GM12878 (cell line): Measurements from ENCODE around the gene C1orf87. TPM values are rescaled to one million over a fixed set of nuclear protein-coding genes. Genes with fewer than 3 reads are reported as not detected.

Experiments used
- ATAC-seq: fragments of 200-7000 bp; cut with Tn5 transposase; 3 replicates; pipeline ENCODE4 v1.9.1; 2020; ENCODE audit warnings: mild to moderate bottlenecking, moderate library complexity
- BruUV-seq: library from RNA; stranded (reverse); fragments of 400-500 nt; replicated peaks from 2 replicates; lab custom pipeline; 2021; lab: Mats Ljungman, UMichigan
- CTCF ChIA-PET: fragments of 300-600 bp; sonication (Branson Sonifier 250); formaldehyde crosslinking; extraction: SDS; loops from one replicate; lab custom pipeline; 2021; ENCODE audit warnings: inconsistent platforms; lab: Yijun Ruan, JAX
- POLR2A ChIA-PET: fragments of 350-600 bp; formaldehyde crosslinking; extraction: SDS; loops from one replicate; lab custom pipeline; 2021; ENCODE audit warnings: inconsistent platforms; lab: Charles Lee
- RAD21 ChIA-PET: fragments of 300-600 bp; sonication (Branson Sonifier 250); formaldehyde crosslinking; loops from one replicate; lab custom pipeline; 2023; ENCODE audit warnings: antibody characterized with exemption; ENCODE audit not compliant: unreplicated experiment; lab: Charles Lee
- SMC1A ChIA-PET: fragments of 300-600 bp; sonication (Branson Sonifier 250); formaldehyde crosslinking; loops from one replicate; lab custom pipeline; 2023; ENCODE audit not compliant: unreplicated experiment, uncharacterized antibody; lab: Charles Lee
- DNase-seq: peaks from one replicate; pipeline ENCODE4 v3.0.0-alpha.2; 2011; ENCODE audit warnings: low read depth, low spot score
- FAIRE-seq: peaks from 3 replicates; lab custom pipeline; 2011; peaks lifted over from hg19 to GRCh38; lab: Jason Lieb, UNC
- H2AFZ ChIP-seq: 2 replicates; pipeline ENCODE4 v1.6.0; 2011; ENCODE audit warnings: low read depth, low read length, control low read depth; ENCODE audit not compliant: control insufficient read depth
- H3K27ac ChIP-seq: 2 replicates; pipeline ENCODE4 v1.5.1; 2011; ENCODE audit warnings: control low read depth; ENCODE audit not compliant: control insufficient read depth, insufficient read depth
- H3K27me3 ChIP-seq, 2 experiments: replicated peaks in 1 of 2; 2 replicates each; pipeline versions ENCODE4 v1.6.0 to v1.6.1; 2011; ENCODE audit warnings: low read length in 1 of 2; ENCODE audit not compliant: control insufficient read depth in 2 of 2, insufficient read depth in 2 of 2
- H3K36me3 ChIP-seq, 2 experiments: 2 replicates each; pipeline ENCODE4 v1.5.1; 2011; ENCODE audit warnings: low read length in 1 of 2; ENCODE audit not compliant: control insufficient read depth in 2 of 2, insufficient read depth in 2 of 2
- H3K4me1 ChIP-seq: 2 replicates; pipeline ENCODE4 v1.6.1; 2011; ENCODE audit warnings: mild to moderate bottlenecking, low read length, moderate library complexity, mixed read lengths; ENCODE audit not compliant: control insufficient read depth, insufficient read depth
- H3K4me2 ChIP-seq: 2 replicates; pipeline ENCODE4 v1.6.0; 2011; ENCODE audit warnings: control low read depth; ENCODE audit not compliant: control insufficient read depth, insufficient read depth
- H3K4me3 ChIP-seq: fragments of 200-600 bp; sonication (generic); 2 replicates; pipeline ENCODE4 v1.5.1; 2016
- H3K79me2 ChIP-seq: 2 replicates; pipeline ENCODE4 v1.6.0; 2011; ENCODE audit warnings: low read length; ENCODE audit not compliant: control insufficient read depth, insufficient read depth
- H3K9ac ChIP-seq: 2 replicates; pipeline ENCODE4 v1.8.0; 2011; ENCODE audit warnings: low read length, control low read depth, mixed read lengths; ENCODE audit not compliant: control insufficient read depth, insufficient read depth
- H3K9me3 ChIP-seq: replicated peaks from 3 replicates; pipeline ENCODE4 v1.5.1; 2011; ENCODE audit warnings: mild to moderate bottlenecking, low read length; ENCODE audit not compliant: control insufficient read depth, insufficient read depth
- H4K20me1 ChIP-seq: 2 replicates; pipeline ENCODE4 v1.6.0; 2011; ENCODE audit not compliant: control insufficient read depth, insufficient read depth
- CUX1 ChIP-seq: IDR thresholded peaks from 2 replicates; pipeline ENCODE4 v1.6.1; 2012; ENCODE audit warnings: improper control_type of control experiment, low read depth, low read length; ENCODE audit not compliant: insufficient replicate concordance
- DPF2 ChIP-seq: fragments of 450-650 bp; IDR thresholded peaks from 2 replicates; pipeline ENCODE4 v1.6.1; 2017; ENCODE audit warnings: mild to moderate bottlenecking
- GATAD2B ChIP-seq: fragments of 450-650 bp; conservative IDR thresholded peaks from 2 replicates; pipeline ENCODE4 v1.6.1; 2017; ENCODE audit warnings: low read depth, mild to moderate bottlenecking, moderate library complexity
- HCFC1 ChIP-seq: fragments of 150-350 bp; IDR thresholded peaks from 2 replicates; pipeline ENCODE4 v1.6.1; 2014; ENCODE audit warnings: low read length
- HDAC6 ChIP-seq: fragments of 200-600 bp; sonication (generic); IDR thresholded peaks from one replicate; pipeline ENCODE4 v1.8.0; 2017; ENCODE audit warnings: antibody characterized with exemption; ENCODE audit not compliant: unreplicated experiment
- MEF2B ChIP-seq: fragments of 450-650 bp; IDR thresholded peaks from 2 replicates; pipeline ENCODE4 v1.6.1; 2018; ENCODE audit warnings: mild to moderate bottlenecking, moderate library complexity; ENCODE audit not compliant: partially characterized antibody, poor library complexity, severe bottlenecking
- PRDM15 ChIP-seq: fragments of 450-650 bp; formaldehyde crosslinking; IDR thresholded peaks from 2 replicates; pipeline ENCODE4 v1.4.0; 2020; ENCODE audit warnings: mild to moderate bottlenecking, moderate library complexity
- RELB ChIP-seq: fragments of 450-650 bp; IDR thresholded peaks from 2 replicates; pipeline ENCODE4 v1.6.1; 2017; ENCODE audit warnings: low read depth, mild to moderate bottlenecking, moderate library complexity
- STAT3 ChIP-seq: IDR thresholded peaks from 2 replicates; pipeline ENCODE4 v1.6.1; 2011; ENCODE audit warnings: low read depth, low read length, improper control_type of control experiment
- SUZ12 ChIP-seq: fragments of 200-600 bp; sonication (generic); IDR thresholded peaks from one replicate; pipeline ENCODE4 v1.6.1; 2018; ENCODE audit warnings: antibody characterized with exemption, mild to moderate bottlenecking; ENCODE audit not compliant: unreplicated experiment
- TCF3 ChIP-seq: IDR thresholded peaks from 2 replicates; pipeline ENCODE4 v1.6.1; 2012; ENCODE audit warnings: low read depth, mild to moderate bottlenecking, low read length, borderline replicate concordance; ENCODE audit not compliant: insufficient read depth
- WRNIP1 ChIP-seq: IDR thresholded peaks from 2 replicates; pipeline ENCODE4 v1.6.1; 2011; ENCODE audit warnings: low read depth, low read length, improper control_type of control experiment, borderline replicate concordance
- ZNF24 ChIP-seq: fragments of 450-650 bp; IDR thresholded peaks from 2 replicates; pipeline ENCODE4 v1.6.1; 2017; ENCODE audit warnings: antibody characterized with exemption, mild to moderate bottlenecking
- ZNF274 ChIP-seq: IDR thresholded peaks from one replicate; pipeline ENCODE4 v1.8.0; 2011; ENCODE audit not compliant: insufficient read length, insufficient read depth
- ZNF384 ChIP-seq: IDR thresholded peaks from 2 replicates; pipeline ENCODE4 v1.6.1; 2012; ENCODE audit warnings: low read depth, mild to moderate bottlenecking, low read length, improper control_type of control experiment, borderline replicate concordance
- WGBS: methylation state at CpG from one replicate; pipeline ENCODE4 v1.1.6; 2016; ENCODE audit warnings: low lambda C conversion rate; ENCODE audit not compliant: insufficient replicate concordance, insufficient coverage; ENCODE audit errors: missing lambda C conversion rate; 5-methylcytosine and 5-hydroxymethylcytosine counted together
- in situ Hi-C: fragments of 300-500 bp; cut with MboI; formaldehyde crosslinking; loops from 9 replicates; pipeline ENCODE4 v1.14.3; 2018; ENCODE audit warnings: mixed read lengths
- intact Hi-C: fragments of 100-400 bp; cut with micrococcal nuclease; formaldehyde crosslinking; loops from one replicate; pipeline ENCODE4 v1.14.2; 2022; ENCODE audit not compliant: unreplicated experiment
- polyA plus RNA-seq, 11 experiments: library from polyadenylated mRNA; depleted of rRNA in 4 of 11; unstranded in 6 of 11; stranded (reverse) in 5 of 11; fragments of >200 nt; fragmentation: Nextera tagmentation in 4 of 11; fragmentation: Illumina TruSeq in 1 of 11; extraction: Ambion mirVana in 4 of 11; extraction: Trizol in 1 of 11; gene quantifications; 1 replicate in 1 of 11; 2 replicates in 10 of 11; pipeline versions ENCODE4 v1.2.1 to v1.2.3, GENCODE V29; 2011 to 2016; ENCODE audit warnings: inconsistent platforms in 2 of 11, missing spikeins in 2 of 11, low read depth in 1 of 11
- total RNA-seq, 4 experiments: library from RNA; depleted of rRNA in 3 of 4; stranded (reverse); fragments of >200 nt in 3 of 4; fragmentation: Illumina TruSeq in 1 of 4; extraction: Trizol in 1 of 4; gene quantifications; 2 replicates each; pipeline versions ENCODE4 v1.2.1 to v1.2.3, GENCODE V29; 2013 to 2021

C1orf87 gene
- total and polyA plus RNA-seq, 10 of the 15 experiments (the other 5 are each of a cell fraction or from before 2014, with no cell fraction given): not detected

- no TSS peak for BruUV-seq
- no peak overlapping the region for H3K27ac ChIP-seq
- intact Hi-C loops: no loop called here
- no peaks in the 10 kb centered on the region for H3K36me3 ChIP-seq
- ChIA-PET CTCF (no interaction called here), SMC1A (no interaction called here), RAD21 (no interaction called here), POLR2A (no interaction called here)
- WGBS: 0% methylated on average over 1 of the region's 1 CpG
- no peak overlapping the region for H2AFZ ChIP-seq
- no peak overlapping the region for H3K4me2 ChIP-seq
- H3K9me3 ChIP-seq: no peaks in the 10 kb centered on the region
- no peaks in the 10 kb centered on the region for H3K4me1 ChIP-seq
- no peak for ATAC-seq
- H3K9ac ChIP-seq: no peak overlapping the region
- no peak for DNase-seq
- H4K20me1 ChIP-seq: no peaks in the 10 kb centered on the region
- H3K4me3 ChIP-seq: no peak overlapping the region
- in situ Hi-C loops: no loop called here
- FAIRE-seq: no peak
- H3K79me2 ChIP-seq: no peaks in the 10 kb centered on the region
- no peaks in the 10 kb centered on the region; a peak in 1 of 4 replicates for H3K27me3 ChIP-seq
- TF ChIP-seq WRNIP1: no peak
- no peak for TF ChIP-seq SUZ12
- TF ChIP-seq TCF3: no peak
- no peak for TF ChIP-seq HDAC6
- TF ChIP-seq ZNF274: no peak
- no peak for TF ChIP-seq ZNF384
- no peak for TF ChIP-seq CUX1
- no peak for TF ChIP-seq GATAD2B
- TF ChIP-seq PRDM15 (CRISPR knock-in tag): no peak
- no peak for TF ChIP-seq HCFC1
- TF ChIP-seq RELB: no peak
- TF ChIP-seq STAT3: no peak
- no peak for TF ChIP-seq ZNF24
- no peak for TF ChIP-seq MEF2B
- no peak for TF ChIP-seq DPF2
Observed at GRCh38 chr1:60037669-60038068, 35.9 kb downstream of the C1orf87 start.
